ENCODE data around the gene INTS13.

- TF ChIP-seq NONO (IDR thresholded peaks at IDR 0.05) (no peak), NONO (CRISPR knock-in tag; conservative IDR thresholded peaks at IDR 0.05) (no peak), NR2C2 (CRISPR knock-in tag; IDR thresholded peaks at IDR 0.05; ENCODE audit: borderline replicate concordance) (no peak), ZNF878 (CRISPR knock-in tag; IDR thresholded peaks at IDR 0.05) (no peak), ZNF124 (CRISPR knock-in tag; IDR thresholded peaks at IDR 0.05) (no peak), CTCF (CRISPR knock-in tag; IDR thresholded peaks at IDR 0.05) (no peak), FOXK2 (IDR thresholded peaks at IDR 0.05) (no peak), RBFOX2 (IDR thresholded peaks at IDR 0.05; ENCODE audit: low read depth, low read length) (no peak), ETV5 (CRISPR knock-in tag; IDR thresholded peaks at IDR 0.05; ENCODE audit: borderline replicate concordance) (no peak)
Observed at GRCh38 chr12:26929590-26929989, 8.2 kb downstream of the INTS13 start.

Measured in HepG2 (cell line).